SK-N-SH (cell line): Measurements from ENCODE around the gene DDIT3. TPM values are rescaled to one million over a fixed set of nuclear protein-coding genes. Genes with fewer than 3 reads are reported as not detected.

Source experiments
- CTCF ChIA-PET: fragments of 300-600, 350-600 bp; formaldehyde crosslinking; extraction: SDS; loops from one replicate; lab custom pipeline; 2021; lab: Yijun Ruan, JAX
- POLR2A ChIA-PET: fragments of 350-600 bp; sonication (Branson Sonifier 250); formaldehyde crosslinking; extraction: SDS; loops from one replicate; lab custom pipeline; 2020; ENCODE audit warnings: antibody characterized with exemption, inconsistent platforms; lab: Yijun Ruan, JAX
- DNase-seq: peaks from one replicate; pipeline ENCODE4 v3.0.0; 2012
- H2AFZ ChIP-seq: fragments of 200-600 bp; sonication (generic); 2 replicates; pipeline ENCODE4 v1.8.1; 2016; ENCODE audit warnings: antibody characterized with exemption, mild to moderate bottlenecking, low read depth
- H3F3A ChIP-seq: fragments of 200-600 bp; sonication (generic); replicated peaks from 2 replicates; pipeline ENCODE3; 2016; ENCODE audit warnings: antibody characterized with exemption, mild to moderate bottlenecking; ENCODE audit not compliant: insufficient read depth
- H3K27ac ChIP-seq, 2 experiments: fragments of 200-500 bp in 1 of 2; fragments of 200-600 bp in 1 of 2; sonication (Bioruptor generic) in 1 of 2; sonication (generic), shearing (Covaris generic) in 1 of 2; 2 replicates each; pipeline versions ENCODE4 v1.5.1 to v1.6.1; 2014 to 2016; ENCODE audit warnings: low read depth in 2 of 2, inconsistent platforms in 1 of 2, low read length in 1 of 2, mild to moderate bottlenecking in 1 of 2, mixed read lengths in 1 of 2
- H3K27me3 ChIP-seq: fragments of 200-600 bp; sonication (generic), shearing (Covaris generic); 2 replicates; pipeline ENCODE4 v1.6.1; 2016; ENCODE audit warnings: mixed run types; ENCODE audit not compliant: insufficient read depth
- H3K36me3 ChIP-seq, 2 experiments: fragments of 200-500 bp in 1 of 2; fragments of 200-600 bp in 1 of 2; sonication (Bioruptor generic) in 1 of 2; sonication (generic) in 1 of 2; replicated peaks in 1 of 2; 2 replicates each; pipeline versions ENCODE3 to v1.5.1; 2014 to 2016; ENCODE audit warnings: low read length in 1 of 2, mild to moderate bottlenecking in 1 of 2; ENCODE audit not compliant: insufficient read depth in 2 of 2, control insufficient read depth in 1 of 2
- H3K4me1 ChIP-seq, 2 experiments: fragments of 200-500 bp in 1 of 2; fragments of 200-600 bp in 1 of 2; sonication (Bioruptor generic) in 1 of 2; sonication (generic), shearing (Covaris generic) in 1 of 2; 2 replicates each; pipeline versions ENCODE4 v1.5.1 to v1.6.1; 2014 to 2016; ENCODE audit warnings: low read depth in 1 of 2, low read length in 1 of 2, mixed run types in 1 of 2; ENCODE audit not compliant: insufficient read depth in 2 of 2, control insufficient read depth in 1 of 2
- H3K4me2 ChIP-seq: fragments of 200-600 bp; sonication (generic), shearing (Covaris generic); 2 replicates; pipeline ENCODE4 v1.6.1; 2017; ENCODE audit warnings: mixed run types
- H3K4me3 ChIP-seq, 2 experiments: fragments of 200-500 bp in 1 of 2; fragments of 200-600 bp in 1 of 2; sonication (Bioruptor generic) in 1 of 2; sonication (generic), shearing (Covaris generic) in 1 of 2; 2 replicates each; pipeline versions ENCODE4 v1.5.1 to v1.8.1; 2014 to 2016; ENCODE audit warnings: low read depth in 2 of 2, inconsistent platforms in 1 of 2, low read length in 1 of 2, mild to moderate bottlenecking in 1 of 2, mixed read lengths in 1 of 2, moderate library complexity in 1 of 2
- H3K79me2 ChIP-seq: fragments of 200-600 bp; sonication (generic); 2 replicates; pipeline ENCODE4 v1.8.1; 2017; ENCODE audit warnings: mild to moderate bottlenecking; ENCODE audit not compliant: insufficient read depth
- H3K9ac ChIP-seq: fragments of 200-600 bp; sonication (generic); 2 replicates; pipeline ENCODE4 v1.6.1; 2017; ENCODE audit warnings: mixed run types
- H3K9me2 ChIP-seq: fragments of 200-600 bp; sonication (generic); 2 replicates; pipeline ENCODE4 v1.6.1; 2017; ENCODE audit warnings: mixed run types
- H3K9me3 ChIP-seq: fragments of 200-600 bp; sonication (generic); 2 replicates; pipeline ENCODE4 v1.6.1; 2017; ENCODE audit warnings: mixed run types, mild to moderate bottlenecking, moderate library complexity
- H4K20me1 ChIP-seq: fragments of 200-600 bp; sonication (generic); 2 replicates; pipeline ENCODE4 v1.6.1; 2017; ENCODE audit warnings: mild to moderate bottlenecking, mixed run types; ENCODE audit not compliant: insufficient read depth
- CTCF ChIP-seq: fragments of 200-600 bp; sonication (generic); IDR thresholded peaks from 2 replicates; pipeline ENCODE4 v1.6.1; 2017; ENCODE audit warnings: antibody characterized with exemption, mild to moderate bottlenecking, moderate library complexity
- EP300 ChIP-seq, 2 experiments: IDR thresholded peaks; 2 replicates each; pipeline versions ENCODE4 v1.4.0 to v1.6.1; 2012; ENCODE audit warnings: borderline replicate concordance in 1 of 2, low read depth in 1 of 2, low read length in 1 of 2
- EZH2phosphoT487 ChIP-seq: fragments of 200-600 bp; sonication (generic); IDR thresholded peaks from 2 replicates; pipeline ENCODE4 v1.6.1; 2017; ENCODE audit warnings: low read depth, mixed run types, mild to moderate bottlenecking, antibody characterized with exemption, moderate library complexity, borderline replicate concordance
- FOSL2 ChIP-seq: IDR thresholded peaks from 2 replicates; pipeline ENCODE4 v1.4.0; 2012; ENCODE audit warnings: low read depth, mild to moderate bottlenecking, moderate library complexity, borderline replicate concordance
- GABPA ChIP-seq: IDR thresholded peaks from 2 replicates; pipeline ENCODE4 v1.4.0; 2012; ENCODE audit warnings: low read depth, mild to moderate bottlenecking
- GATA2 ChIP-seq: sonication (generic); formaldehyde crosslinking; IDR thresholded peaks from 2 replicates; pipeline ENCODE4 v1.5.0; 2020; ENCODE audit warnings: mild to moderate bottlenecking, missing genetic modification reagents
- MXI1 ChIP-seq: IDR thresholded peaks from 2 replicates; pipeline ENCODE4 v1.6.1; 2012; ENCODE audit warnings: mild to moderate bottlenecking, low read depth, low read length, improper control_type of control experiment
- NRF1 ChIP-seq: IDR thresholded peaks from 2 replicates; pipeline ENCODE4 v1.6.1; 2012; ENCODE audit warnings: low read depth, mild to moderate bottlenecking, low read length
- POLR2AphosphoS5 ChIP-seq: IDR thresholded peaks from 2 replicates; pipeline ENCODE4 v1.6.1; 2012; ENCODE audit warnings: low read depth, low read length
- RCOR1 ChIP-seq: fragments of 150-350 bp; IDR thresholded peaks from 2 replicates; pipeline ENCODE4 v1.6.1; 2017; ENCODE audit warnings: antibody characterized with exemption, low read length
- SMC3 ChIP-seq: IDR thresholded peaks from 2 replicates; pipeline ENCODE4 v1.6.1; 2012; ENCODE audit warnings: low read depth, low read length, improper control_type of control experiment
- TCF12 ChIP-seq: IDR thresholded peaks from 2 replicates; pipeline ENCODE4 v1.4.0; 2012
- TEAD4 ChIP-seq: IDR thresholded peaks from 2 replicates; pipeline ENCODE4 v1.4.0; 2012; ENCODE audit warnings: mild to moderate bottlenecking, borderline replicate concordance; ENCODE audit not compliant: insufficient read depth
- WGBS: methylation state at CpG from one replicate; pipeline ENCODE4 v1.1.6; 2017; ENCODE audit warnings: low lambda C conversion rate; 5-methylcytosine and 5-hydroxymethylcytosine counted together
- polyA plus RNA-seq, 3 experiments: library from polyadenylated mRNA; depleted of rRNA; stranded (reverse); fragments of >200 nt; gene quantifications; 2 replicates each; pipeline ENCODE4 v1.2.3, GENCODE V29; 2012
- TF ChIP-seq, protein P1 (sequence below): IDR thresholded peaks from 2 replicates; pipeline ENCODE4 v1.4.0; 2012; ENCODE audit warnings: low read depth
- TF ChIP-seq, protein P2 (sequence below): IDR thresholded peaks from 2 replicates; pipeline ENCODE4 v1.4.0; 2012; ENCODE audit warnings: low read depth, borderline replicate concordance

DDIT3 gene
- polyA plus RNA-seq, 1 of the 3 experiments (the other 2 are of a cell fraction) = 26.3 TPM

DNA sequence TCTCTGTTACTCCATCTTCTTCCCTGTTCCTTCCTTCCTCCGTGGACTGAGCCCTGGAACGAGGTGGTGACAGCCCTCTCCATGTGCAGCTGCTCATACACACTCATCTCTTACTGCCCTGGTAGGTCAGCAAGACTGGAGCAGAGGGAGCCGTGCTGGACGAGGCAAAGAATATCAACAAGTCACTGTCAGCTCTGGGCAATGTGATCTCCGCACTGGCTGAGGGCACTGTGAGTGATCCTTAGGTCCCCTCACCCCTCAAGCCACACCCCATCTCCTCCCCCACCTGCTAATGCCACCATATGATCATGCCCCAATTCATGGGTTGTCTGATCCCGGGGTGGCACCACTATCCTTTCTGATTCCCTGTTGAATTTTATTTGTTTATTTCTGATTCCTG is 48.5 kb upstream of the DDIT3 start:
- DNase-seq = no peak
- Histone ChIP-seq H4K20me1 (no peaks in the 10 kb centered on the region), H3K9ac (no peak overlapping the region), H3K9me3 (no peaks in the 10 kb centered on the region), H3K27ac (no peak overlapping the region), H3K4me2 (no peak overlapping the region), H3K4me1 (no peaks in the 10 kb centered on the region), H3F3A (no peaks in the 10 kb centered on the region), H3K4me3 (no peak overlapping the region), H2AFZ (no peak overlapping the region), H3K79me2 (no peaks in the 10 kb centered on the region)
- ChIA-PET CTCF (interaction anchor here (11.3 kb wide), 1 partner anchor 14 kb away, joined by 110 read pairs; no protein-coding TSS in a partner anchor), POLR2A (no interaction called here)
- WGBS = 86% methylated on average over 6 of the region's 6 CpGs
- TF ChIP-seq SMC3 = no peak
- TF ChIP-seq CTCF = no peak
- TF ChIP-seq RCOR1 = no peak
- no peak for TF ChIP-seq EP300 (IDR thresholded peaks at IDR 0.05; ENCODE audit: borderline replicate concordance in 1 of 2, low read depth in 1 of 2, low read length in 1 of 2)
- no peak for TF ChIP-seq GABPA
- TF ChIP-seq MXI1 = no peak
- TF ChIP-seq POLR2AphosphoS5 = no peak
- TF ChIP-seq, protein P1, sequence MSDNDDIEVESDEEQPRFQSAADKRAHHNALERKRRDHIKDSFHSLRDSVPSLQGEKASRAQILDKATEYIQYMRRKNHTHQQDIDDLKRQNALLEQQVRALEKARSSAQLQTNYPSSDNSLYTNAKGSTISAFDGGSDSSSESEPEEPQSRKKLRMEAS = no peak
- TF ChIP-seq GATA2 (CRISPR knock-in tag) = no peak
- TF ChIP-seq NRF1 = no peak
- no peak for TF ChIP-seq TEAD4
- no peak for TF ChIP-seq FOSL2
- TF ChIP-seq EZH2phosphoT487 = no peak
- TF ChIP-seq TCF12 = no peak
- TF ChIP-seq, protein P2, sequence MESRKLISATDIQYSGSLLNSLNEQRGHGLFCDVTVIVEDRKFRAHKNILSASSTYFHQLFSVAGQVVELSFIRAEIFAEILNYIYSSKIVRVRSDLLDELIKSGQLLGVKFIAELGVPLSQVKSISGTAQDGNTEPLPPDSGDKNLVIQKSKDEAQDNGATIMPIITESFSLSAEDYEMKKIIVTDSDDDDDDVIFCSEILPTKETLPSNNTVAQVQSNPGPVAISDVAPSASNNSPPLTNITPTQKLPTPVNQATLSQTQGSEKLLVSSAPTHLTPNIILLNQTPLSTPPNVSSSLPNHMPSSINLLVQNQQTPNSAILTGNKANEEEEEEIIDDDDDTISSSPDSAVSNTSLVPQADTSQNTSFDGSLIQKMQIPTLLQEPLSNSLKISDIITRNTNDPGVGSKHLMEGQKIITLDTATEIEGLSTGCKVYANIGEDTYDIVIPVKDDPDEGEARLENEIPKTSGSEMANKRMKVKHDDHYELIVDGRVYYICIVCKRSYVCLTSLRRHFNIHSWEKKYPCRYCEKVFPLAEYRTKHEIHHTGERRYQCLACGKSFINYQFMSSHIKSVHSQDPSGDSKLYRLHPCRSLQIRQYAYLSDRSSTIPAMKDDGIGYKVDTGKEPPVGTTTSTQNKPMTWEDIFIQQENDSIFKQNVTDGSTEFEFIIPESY = no peak
- TF ChIP-seq, all 33 proteins: peak for 0
- H3K36me3 ChIP-seq = peaks cover 16 to 29% of the 10 kb centered on the region in 2 experiments
- no peaks in the 10 kb centered on the region for H3K27me3 ChIP-seq
- no peaks in the 10 kb centered on the region for H3K9me2 ChIP-seq
